GM21723 (cell line): ENCODE measurements around the gene COL5A3.

ENCODE experiments used
- ATAC-seq: cut with Tn5 transposase; IDR thresholded peaks from one replicate; pipeline ENCODE4 v1.9.1; 2021; ENCODE audit warnings: mild to moderate bottlenecking, moderate library complexity; ENCODE audit not compliant: unreplicated experiment

Gene COL5A3

DNA sequence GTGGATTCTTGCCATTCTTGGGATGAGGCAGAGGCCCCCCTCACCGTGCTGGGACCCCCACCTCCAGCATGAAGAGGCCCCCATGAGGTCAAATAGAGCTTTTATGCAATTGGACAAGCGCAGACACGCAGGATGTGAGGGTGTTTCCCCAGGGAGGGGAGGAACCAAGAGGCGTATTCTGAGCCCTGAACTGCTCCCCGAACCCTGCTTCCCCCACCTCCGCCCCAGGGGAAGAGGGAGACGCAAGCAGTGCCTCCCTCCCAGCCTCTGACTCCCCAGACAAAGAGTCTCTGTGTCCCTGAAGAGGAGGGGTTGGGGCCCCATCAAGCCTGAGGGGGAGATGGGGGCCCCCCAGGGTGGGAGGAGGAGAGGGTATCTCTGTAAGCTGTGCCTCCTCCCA, 1.7 kb upstream of the COL5A3 start:
- no peak for ATAC-seq

DNA sequence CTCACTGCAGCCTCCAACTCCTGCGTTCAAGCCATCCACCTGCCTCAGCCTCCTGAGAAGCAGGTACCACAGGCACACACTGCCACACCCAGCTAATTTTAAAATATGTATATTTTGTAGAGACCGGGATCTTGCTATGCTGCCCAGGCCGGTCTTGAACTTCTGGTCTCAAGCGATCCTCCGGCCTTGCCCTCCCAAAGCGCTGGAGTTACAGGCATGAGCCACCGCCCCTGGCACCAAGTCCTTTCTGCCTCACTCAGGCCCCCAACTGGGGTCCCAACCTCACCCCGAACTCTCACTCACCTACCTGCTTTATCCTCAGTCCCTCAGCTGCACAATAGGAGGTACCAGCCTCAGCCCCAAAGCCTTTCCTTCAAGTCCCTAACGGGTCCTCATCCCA, 635 bp upstream of the COL5A3 start:
- no peak for ATAC-seq

DNA sequence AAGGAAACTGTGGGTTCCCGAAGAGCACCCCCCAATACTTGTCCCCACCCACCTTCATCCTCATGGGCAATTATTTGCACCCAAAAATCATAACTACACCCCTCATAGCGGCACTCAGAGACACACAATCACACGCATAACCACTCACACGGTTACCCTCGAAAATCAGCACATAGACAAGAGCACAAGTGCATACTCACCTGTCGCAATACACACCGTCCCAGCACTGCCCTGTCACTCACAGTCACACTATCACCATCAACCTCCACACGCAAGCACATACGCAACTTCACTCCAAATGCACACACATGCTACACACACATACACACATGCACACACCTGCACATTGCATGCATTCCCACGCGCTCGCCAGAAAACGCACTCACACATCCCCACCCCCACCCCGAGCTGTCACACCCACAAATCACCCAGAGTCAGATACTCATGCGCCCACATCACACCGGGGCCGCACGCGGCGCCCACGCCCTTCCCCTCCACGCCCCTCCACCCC, 535 bp downstream of the COL5A3 start:
- no peak for ATAC-seq

DNA sequence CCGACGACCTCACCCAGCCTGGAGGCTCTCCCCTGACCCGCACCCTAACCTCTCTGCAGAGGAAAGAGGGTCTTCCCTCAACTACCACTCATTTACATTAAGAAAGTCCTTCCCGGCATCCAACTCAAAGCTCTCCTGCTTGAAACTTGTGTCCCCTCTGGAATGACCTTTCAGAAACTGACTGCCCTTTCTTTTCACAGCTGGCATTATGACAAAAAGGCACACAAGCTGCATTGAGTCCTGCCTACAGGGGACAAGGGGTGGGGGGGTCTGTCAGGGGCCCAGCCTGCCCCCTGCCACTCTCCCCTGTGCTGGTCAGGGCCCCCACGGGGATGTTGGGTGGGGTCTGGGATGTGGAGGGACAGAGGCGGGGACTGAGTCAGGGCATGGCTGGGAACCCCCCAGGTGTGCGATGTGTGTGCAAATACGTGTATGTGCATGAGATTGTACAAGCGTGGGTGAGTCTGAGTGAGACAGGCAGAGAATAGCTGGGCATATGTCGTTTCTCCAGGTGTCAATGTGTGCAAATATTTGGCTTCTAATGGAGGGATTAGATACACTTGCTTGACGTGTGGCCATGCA, 2.0 kb downstream of the COL5A3 start:
- no peak for ATAC-seq

DNA sequence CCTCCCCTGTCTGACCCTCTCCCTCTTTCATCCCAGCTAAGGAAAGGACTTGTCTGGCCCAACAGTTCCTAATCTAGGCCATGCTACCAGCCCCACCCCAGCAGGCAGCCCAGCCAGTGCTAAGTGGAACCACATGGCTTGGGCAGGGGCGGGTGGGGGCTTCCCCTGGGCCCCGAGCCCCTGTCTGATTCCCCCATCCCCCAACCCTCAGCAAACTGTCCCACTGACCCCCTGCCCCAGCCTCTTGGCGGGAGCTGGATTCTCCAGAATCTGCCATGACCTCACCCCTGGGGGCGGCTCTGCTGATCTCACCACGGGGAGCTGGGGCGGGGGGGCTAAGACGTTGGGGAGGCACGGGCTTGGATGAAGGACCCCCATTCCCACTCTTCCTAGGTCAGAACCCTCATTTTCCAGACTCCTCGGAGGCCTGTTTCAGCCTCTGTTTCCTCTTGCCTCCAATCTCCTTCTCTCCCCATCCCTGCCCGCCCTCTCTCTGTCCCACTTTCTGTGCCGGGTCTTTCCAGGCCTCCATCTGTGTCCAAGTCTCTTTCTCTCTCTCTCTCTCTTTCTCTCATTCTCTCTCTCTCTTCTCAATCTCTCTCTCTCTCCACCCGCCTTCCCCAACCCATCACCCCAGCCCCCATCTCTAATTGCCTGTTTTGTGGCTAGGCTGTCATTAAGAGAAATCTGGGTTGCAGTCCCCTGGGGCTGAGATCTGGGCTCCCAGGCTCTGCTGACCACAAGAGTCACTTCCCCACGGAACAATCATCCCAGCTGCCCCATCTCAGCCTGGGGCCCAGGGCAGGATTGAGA, 2.7 kb downstream of the COL5A3 start:
- no peak for ATAC-seq

DNA sequence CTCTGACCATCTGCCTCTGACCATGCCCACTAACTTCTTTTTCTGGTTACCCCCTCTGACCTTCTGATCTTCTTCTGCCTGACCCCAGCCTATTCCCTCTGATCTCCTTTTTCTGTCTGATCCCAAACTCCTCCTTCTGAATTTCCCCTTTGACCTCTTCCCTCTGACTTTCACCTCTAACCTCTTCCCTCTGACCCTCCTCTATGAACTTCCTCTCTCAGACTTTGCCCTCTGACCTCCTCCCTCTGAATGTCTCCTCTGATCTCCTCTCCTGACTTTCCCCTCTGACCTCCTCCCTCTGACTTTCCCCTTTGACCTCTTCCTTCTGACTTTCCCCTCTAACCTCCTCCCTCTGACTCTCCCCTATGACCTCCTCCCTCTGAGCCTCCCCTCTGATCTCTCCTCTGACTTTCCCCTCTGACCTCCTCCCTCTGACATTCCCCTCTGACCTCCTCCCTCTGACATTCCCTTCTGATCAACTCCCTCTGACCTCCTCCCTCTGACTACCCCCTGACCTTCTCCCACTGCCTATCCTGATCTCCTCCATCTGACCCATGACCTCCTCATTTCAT, 3.5 kb downstream of the COL5A3 start:
- ATAC-seq: no peak

DNA sequence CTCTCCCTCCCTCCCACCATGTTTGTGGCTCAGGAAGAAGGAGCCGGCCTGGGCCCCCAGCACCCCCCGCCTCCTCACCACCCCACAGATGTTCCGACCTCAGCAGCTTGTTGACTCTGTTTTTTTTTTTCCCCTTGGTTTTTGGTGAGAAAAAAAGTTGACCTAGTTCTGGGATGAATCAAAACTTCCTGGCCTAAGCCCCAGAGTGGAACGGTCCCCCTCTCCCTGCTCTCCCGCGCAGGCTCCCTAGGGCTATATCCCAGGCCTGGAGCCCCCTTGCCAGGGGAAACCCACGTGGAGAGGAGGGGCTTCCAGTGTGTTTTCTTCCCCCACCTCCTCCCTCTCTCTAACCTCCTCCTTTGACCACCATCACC, 4.0 kb downstream of the COL5A3 start:
- no peak for ATAC-seq

DNA sequence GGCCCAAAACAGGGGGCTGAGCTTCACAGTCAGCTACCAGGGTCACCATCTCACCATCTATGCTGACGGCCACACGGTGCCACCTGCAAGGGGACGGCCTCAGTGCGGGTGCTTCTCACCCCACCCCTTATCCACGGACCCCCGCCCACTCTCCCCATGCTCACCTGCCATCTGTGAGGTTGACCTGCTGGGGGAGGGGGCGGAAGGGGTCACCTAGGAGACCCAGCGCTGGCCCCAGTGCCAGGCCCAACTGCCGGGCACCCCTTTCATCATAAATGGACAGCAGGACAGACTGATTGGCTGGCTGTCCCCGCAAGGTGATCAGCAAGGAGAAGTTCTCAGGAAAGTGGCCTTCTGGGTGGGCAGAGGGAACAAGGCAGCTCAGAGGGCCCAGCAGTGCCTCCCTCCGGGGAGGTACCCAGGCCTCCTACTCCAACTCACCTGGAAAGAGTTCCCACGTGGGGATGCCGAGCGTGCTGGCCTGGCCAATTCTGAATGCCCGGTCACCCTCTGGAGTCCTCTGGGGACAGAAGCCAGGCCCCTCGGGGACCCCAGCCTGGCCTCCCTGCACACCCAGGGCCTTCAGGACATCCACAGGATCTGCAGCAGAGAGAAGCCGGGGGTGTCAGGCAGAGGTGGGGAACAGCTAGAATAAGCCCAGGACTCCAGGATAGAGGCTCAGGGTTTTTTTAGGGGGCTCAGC, 4.5 kb downstream of the COL5A3 start:
- ATAC-seq: no peak

DNA sequence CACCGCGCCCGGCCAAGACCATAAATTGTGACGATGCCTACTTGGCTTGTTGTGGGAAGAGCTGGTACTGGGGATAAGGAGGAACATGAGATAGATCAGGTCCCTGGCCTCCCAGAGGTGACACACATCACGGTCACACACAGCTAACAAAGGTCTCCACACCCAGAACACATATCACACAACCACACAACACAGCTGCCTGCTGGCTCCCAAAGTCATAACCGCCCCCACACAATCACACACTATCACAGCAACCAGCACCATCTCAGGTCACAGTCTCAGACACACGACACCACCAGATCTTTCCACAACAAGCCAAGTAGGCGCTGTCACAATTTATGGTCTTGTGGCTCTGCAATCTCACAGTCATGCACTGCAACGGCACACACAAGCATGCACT, 5.7 kb downstream of the COL5A3 start:
- no peak for ATAC-seq

DNA sequence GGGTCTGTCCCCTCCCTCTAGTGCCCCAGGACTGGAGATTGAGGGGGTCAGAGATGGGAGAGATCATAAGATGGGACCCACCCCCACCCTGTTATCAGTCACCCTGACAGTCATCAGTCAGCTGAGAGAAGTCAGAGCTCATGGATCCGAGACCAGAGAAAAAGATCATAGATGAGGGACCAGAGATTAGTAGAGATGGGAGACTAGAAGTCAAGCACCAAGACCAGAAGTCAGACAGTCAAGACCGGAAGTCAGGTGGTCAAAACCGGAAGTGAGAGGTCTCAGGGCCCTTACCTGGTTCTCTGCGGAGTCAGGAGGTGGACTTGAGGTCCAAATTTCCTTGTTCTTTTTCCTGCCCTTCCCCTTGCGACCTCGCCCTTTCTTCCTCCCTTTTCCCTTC, 7.0 kb downstream of the COL5A3 start:
- ATAC-seq: no peak

DNA sequence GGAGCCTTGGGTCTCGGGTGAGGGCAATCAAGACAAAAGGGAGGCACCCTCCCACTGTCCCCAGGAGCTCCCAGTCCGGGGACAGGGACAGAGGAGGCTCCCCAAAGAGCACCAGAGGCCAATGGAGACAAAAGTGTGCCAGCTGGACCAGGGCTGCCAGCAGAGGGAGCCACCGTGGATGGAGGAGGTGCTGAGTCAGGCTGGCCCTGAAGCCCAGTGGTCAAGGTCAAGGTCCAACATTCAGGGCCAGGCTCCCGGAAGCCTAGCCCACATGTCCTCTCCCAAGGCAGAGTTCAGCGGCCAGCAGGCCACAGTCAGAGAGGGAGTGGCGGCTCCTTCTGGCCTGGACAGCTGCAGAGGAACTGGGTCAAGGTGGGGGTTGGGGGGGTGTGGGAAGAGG, 8.4 kb downstream of the COL5A3 start:
- ATAC-seq: no peak

DNA sequence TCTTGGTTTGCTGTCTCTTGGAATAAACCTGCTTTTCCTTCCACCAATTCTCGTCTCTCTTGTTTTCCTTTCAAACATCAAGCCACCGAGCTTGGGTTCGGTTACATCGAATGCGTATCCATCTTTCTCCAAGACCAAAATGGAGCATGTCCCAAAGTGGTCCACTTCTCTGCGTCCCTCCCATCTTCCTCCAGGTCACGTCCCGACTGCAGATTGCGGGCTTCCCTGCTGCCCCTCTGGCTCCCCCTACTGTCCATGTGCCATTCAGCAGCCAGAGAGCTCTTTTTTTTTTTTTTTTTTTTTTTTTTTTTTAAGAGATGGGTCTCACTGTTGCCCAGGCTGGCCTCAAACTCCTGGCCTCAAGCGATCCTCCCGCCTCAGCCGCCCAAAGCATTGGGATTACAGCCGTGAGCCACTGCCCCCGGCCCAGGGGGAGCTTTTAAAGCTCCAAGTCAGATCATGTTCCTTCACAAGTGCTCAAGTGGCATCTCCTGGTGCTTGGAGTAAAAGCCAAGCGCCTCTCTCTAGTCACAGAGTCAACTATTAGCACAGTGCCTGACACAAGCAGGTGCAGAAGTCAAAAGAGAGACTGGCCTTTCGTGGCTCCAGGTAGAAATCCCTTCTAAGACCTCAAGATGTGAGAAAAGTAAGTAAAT, 10.0 kb downstream of the COL5A3 start:
- no peak for ATAC-seq

DNA sequence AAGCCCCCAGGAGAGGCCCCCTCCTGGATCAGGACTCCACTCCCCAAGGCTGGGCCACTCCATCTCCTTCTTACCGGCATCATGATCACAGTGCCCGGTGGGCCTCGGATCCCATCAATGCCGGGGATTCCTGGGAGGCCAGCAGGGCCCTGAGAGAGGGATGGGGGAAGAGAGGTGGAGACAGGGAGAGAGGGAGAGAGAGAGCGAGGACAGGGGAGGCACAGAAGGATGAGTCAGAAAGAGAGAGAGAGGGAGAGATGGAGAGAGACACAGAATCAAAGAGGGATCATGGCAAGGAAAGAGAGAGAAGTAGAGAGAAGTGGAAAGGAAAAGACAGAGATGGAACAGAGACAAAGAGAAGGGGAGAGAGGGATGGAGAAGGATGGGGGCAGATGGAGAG, 13.8 kb downstream of the COL5A3 start:
- ATAC-seq: no peak

DNA sequence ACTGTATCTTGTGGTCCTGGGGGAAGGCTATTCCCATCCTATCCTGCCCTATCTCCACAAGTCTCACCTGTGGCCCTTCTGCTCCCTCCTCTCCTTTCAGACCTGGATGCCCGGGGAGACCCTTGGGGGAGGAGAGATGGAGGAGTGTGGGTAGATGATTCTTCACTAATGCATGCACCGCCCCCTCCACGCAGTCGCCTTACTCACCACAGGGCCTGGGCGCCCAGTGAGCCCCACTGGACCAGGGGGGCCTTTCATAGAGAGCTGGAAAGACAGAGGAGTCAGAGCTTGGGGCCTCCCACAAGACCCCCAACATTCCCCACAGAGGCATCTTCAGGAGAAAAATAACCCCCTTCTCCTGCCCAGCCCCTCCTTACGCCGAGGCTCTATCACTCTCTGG, 14.3 kb downstream of the COL5A3 start:
- ATAC-seq: no peak

DNA sequence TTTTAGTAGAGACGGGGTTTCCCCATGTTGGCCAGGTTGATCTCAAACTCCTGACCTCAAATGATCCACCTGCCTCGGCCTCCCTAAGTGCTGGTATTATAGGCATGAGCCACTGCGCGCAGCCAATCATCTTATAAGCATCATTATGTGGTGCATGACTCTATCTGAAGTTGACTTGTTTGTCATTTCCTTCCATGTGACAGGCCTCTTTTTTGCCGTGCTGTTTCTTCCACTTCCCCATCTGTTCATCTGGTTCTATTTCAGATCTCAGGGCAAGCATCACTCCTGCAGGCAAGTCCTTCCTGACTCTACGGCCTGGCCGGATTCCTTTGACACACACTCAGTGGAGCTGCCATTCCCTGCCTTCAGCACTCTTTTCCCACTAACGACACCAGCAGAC, 15.2 kb downstream of the COL5A3 start:
- no peak for ATAC-seq

DNA sequence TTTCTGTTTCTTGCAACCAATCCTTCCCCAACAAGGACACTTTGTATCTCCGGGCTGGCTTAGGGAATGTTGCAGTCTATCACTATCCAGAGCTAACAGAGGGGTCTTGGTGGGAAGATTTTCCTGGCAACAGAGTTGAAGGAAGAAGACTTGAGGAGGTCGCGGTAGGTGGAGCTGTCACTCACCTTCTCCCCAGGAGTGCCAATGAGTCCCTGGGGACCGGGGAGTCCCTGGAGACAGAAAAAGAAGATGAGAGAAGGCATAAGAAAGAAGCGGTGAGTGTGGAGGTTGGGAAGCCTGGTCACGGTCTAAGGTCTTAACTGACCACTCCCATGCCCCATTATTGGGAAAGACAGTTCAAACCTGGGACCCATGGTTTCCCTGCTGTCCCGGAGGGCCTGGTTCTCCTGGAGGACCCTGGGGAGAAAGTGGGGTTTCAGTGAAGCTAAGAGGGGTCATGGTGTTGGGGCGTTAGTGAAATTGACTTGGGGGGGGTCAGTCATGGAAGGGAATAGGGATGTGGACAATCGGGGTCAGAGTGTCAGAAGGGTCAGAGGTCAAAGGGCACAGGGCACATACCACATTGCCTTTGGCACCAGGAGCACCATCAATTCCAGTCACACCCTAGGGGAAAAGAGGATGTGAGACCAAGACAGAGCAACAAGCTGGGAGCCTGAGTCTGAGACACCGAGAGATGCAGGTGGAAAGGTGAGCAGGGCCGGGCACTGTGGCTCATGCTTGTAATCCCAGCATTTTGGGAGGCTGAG, 18.7 kb downstream of the COL5A3 start:
- ATAC-seq: no peak

DNA sequence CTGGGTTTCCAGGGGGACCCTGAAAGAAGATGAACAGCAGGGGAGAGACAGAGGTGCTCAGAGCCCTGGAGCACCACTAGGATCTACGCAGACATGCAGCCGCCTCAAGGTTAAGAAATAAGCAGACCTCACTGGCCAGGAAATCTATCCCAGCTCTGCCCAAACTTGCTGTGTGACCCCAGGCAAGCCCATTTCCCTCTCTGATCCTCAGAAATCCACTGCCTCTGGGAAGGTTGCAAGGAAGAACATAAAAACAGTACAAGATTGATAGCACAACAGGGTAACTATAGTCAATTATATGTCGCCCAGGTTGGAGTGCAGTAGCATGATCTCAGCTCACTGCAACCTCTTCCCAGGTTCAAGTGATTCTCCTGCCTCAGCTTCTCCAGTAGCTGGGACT, 20.8 kb downstream of the COL5A3 start:
- ATAC-seq: no peak

DNA sequence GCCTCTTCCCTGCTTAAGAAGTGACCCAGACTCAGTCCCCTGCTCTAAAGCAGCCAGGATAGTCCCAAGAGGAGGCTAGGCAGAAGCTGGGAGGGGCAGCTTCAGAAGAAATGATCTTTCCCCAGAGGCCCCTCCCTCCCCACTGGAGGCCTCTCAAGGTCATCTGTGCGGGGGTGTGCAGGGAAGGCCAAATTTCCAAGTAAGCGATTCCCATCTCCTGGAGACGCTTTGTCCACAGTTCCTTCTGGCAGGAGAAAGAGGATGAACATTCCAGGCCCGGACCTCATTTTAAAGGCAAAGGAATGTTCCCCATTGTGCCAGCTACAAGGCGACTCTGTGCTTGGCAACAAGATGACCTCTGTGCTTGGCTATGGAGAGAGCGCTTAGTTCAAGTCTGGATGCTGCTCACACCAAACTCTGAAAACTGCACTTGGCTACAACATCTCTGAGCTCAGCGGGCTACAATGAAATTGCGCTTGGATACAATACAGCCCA, 23.5 kb downstream of the COL5A3 start:
- ATAC-seq: no peak

DNA sequence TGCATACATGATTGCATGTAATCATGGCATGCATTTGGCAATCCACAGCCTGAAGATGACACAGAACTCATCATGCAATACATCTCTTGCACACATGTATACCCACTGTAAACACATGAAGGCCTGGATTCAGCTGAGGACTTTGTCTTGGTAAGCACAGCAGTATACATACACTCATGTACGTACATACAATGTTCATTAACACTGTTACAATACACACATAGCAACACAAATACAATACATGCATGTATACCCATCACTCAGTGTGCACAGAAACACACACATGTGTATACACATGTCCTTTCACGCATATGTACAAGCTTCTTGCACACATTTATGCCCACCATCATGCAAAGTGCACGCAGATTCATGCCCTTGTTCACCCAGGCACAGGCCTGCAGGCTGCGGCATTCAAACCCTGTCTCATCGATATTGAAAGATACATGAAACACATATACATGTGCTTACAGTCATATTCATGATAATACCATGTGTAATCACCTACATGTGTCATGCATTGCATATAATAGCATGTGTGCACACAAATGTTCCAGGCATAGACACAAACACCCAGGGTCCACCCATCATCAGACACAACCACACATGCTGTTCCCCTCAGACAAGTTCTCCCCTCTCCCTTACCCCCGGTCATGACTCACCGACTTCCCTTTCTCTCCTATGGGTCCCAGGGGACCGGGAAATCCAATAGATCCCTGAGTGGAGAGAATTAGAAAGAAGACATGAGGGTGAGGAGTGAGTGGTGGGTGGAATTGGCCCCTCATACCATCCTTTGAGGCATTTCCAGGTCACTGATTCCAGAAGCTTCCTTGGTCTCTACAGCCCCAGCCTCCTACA, 28.7 kb downstream of the COL5A3 start:
- no peak for ATAC-seq
